GM12801 (cell line): Measurements from ENCODE around the gene C6orf62.

Experiments
- TF ChIP-seq, protein P1 (sequence below): IDR thresholded peaks from one replicate; pipeline ENCODE4 v1.5.1; 2011; ENCODE audit warnings: control low read depth; ENCODE audit not compliant: insufficient read length; ENCODE audit errors: extremely low read depth

Gene C6orf62

DNA sequence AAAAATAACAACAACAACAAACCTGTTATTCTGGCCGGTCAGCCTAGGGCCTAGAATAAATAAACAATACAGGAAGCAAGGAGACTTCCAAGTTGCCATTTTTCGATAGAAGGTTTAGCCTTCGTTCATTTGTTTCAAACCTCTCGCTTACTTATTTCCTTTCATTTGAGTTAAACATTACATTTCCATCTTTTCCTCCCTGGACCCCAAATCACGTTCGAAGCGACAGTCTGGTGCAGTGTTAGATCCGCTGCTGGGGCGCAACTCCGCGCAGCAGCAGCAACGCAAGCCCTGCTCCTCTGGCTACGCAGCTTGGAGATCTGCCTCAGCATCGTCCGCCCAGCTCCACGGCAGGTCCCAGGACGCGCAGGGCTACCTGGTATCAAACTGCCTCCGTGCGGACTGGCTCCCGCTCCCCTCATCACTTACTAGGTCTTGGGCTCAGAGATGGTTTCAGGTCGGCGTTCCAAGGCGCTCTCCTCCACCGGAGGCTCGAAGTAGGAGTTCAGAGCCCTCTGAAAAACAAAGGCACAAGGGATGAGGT, 52.8 kb downstream of the C6orf62 start:
- TF ChIP-seq, protein P1, sequence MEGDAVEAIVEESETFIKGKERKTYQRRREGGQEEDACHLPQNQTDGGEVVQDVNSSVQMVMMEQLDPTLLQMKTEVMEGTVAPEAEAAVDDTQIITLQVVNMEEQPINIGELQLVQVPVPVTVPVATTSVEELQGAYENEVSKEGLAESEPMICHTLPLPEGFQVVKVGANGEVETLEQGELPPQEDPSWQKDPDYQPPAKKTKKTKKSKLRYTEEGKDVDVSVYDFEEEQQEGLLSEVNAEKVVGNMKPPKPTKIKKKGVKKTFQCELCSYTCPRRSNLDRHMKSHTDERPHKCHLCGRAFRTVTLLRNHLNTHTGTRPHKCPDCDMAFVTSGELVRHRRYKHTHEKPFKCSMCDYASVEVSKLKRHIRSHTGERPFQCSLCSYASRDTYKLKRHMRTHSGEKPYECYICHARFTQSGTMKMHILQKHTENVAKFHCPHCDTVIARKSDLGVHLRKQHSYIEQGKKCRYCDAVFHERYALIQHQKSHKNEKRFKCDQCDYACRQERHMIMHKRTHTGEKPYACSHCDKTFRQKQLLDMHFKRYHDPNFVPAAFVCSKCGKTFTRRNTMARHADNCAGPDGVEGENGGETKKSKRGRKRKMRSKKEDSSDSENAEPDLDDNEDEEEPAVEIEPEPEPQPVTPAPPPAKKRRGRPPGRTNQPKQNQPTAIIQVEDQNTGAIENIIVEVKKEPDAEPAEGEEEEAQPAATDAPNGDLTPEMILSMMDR = no peak

DNA sequence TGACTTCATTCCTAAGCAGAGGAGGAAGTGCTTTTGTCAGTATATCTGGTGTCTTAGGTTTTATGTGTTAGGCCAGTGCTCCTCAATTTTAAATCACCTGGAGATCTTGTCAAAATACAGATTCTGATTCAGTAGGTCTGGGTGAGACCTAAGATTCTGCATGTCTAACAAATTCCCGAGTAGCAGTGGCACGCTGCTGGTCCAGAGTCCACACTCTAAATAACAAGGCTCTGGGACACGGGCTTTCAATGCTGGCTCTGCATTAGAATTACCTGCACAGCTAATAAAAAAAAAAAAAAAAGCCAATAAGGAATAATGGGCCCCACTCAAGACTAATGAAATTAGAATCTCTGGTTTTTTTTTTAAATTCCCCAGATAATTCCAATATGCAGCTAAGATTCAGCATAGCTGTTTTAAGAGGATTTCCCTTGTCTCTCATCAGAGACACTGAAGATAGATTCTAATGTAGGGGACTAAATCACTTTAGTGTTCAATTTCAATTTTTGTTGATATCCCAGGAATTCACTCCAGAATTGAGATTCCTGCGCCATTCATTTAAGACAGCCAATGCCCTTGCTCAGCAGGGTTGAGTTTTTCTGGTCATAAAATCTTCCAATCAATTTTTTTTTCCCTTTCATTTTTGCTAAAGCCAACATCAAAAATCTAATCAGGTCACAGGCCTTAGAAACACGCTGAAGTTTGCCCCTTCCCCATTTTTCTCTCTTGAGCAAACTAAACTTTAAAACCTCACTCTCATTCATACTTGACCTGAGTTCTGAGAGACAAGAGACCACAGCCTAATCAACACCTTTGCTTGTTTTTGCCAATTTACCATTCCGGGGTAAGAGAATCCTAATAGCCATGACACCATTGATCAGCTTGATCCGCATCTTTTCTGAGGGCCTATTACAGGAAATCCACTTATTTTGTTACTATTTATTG, 54.6 kb downstream of the C6orf62 start:
- TF ChIP-seq, protein P1 = no peak

DNA sequence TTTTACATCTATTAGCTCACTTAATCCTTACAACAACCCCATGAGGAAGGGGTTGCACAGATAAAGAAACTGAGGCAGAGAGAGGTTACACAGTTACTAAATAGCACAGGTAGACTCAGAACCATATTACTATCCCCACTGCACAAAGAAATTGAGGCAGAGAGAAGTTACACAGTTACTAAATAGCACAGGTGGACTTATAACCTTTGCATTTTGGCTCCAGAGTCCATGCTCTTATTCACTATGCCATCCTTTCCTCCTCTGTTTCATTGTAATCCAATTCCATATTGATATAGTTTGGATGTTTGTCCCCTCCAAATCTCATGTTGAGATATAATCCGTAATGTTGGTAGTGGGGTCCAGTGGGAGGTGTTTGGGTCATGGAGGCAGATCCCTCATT, 55.8 kb downstream of the C6orf62 start:
- TF ChIP-seq, protein P1 = no peak

DNA sequence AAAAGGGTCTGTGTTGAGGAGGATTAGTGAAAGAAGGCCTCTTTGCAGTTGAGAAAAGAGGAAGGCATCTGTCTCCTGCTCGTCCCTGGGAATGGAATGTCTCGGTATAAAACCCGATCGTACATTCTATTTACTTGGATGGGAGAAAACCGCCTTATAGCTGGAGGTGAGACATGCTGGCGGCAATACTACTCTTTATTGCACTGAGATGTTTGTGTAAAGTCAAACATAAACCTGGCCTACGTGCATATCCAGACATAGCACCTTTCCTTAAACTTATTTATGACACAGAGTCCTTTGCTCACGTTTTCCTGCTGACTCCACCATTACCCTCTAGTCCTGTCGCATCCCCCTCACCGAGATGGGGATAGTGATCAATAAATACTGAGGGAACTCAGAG, 56.7 kb downstream of the C6orf62 start:
- TF ChIP-seq, protein P1 = no peak

DNA sequence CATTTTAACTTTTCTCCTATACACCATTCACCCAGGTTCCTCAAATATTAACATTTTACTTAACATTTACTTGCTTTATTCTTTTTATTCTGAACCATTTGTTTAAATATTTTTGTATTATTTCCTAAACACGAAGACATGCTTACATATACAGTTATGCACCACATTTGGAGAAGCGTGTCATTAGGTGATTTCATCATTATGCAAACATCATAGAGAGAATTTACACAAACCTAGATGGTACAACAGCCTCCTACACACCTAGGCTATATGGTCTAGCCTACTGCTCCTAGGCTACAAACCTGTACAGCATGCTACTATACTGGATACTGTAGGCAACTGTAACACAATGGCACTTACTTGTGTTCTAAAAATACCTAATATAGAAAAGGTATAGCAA, 58.8 kb downstream of the C6orf62 start:
- TF ChIP-seq, protein P1 = no peak

DNA sequence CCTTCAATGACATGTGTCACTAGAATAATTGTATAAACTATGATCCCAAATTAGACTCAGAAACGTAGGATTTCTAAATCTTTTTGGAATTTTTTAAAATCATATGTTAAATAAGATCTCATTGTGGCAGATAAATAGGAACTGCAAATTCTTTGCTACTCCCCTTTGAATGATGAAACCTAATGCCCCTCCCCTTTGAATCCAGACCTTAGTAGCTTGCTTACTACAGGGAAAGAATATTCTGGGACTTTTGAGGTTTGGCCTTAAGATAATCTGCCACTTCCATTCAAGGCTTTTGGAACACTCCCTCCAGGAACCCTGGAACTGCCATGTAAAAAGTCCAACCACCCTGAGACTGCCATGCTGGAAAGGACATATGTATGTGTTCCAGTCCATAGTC, 59.4 kb downstream of the C6orf62 start:
- TF ChIP-seq, protein P1 = no peak

DNA sequence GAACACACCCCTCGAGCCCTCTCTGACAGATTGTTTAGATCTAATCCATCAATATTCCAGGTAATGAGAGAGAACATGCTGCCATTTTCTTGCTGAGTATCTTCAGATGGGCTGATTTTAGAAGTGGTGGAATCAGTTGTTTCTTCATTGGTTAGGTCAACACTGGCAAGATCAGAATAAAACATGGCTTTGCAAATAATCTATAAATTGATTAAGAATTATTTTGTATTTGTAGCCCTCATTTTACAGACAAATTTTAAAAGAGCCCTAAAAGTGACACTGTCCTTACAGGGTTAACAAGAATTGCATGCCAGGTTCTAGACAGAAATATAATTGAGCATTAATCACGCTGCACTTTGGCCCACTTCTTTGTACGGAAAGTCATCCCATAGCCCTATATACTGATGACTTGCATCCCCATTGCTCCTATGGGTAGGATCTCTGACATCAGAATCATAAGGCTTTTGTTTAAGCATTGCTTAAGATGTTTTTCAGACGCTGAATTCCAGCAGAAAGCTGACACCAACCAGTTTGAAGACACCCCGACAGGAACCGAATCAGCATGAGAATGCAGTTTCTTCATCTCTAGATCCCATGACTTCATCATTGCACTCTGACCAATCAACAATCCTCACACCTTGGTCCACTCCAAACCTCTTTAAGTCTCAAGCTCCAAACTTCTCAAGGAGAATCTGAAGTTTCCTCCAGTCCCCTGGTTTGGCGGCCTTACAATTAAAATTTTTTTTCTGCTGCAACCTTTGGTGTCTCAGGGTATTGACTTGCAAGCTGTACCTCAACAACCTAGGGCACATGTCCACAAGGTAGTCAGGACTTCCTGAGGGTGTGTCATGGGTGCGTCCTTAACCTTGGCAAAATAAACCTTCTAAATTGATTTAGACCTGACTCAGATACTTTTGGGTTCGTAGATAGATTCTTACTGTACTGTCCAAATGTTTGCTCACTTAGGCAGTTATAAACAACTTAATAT, 60.1 kb downstream of the C6orf62 start:
- TF ChIP-seq, protein P1 = no peak
